Adipose tissue (tissue), 3 donors: ENCODE data around the gene IL4R. TPM values are rescaled to one million over a fixed set of nuclear protein-coding genes. Genes with fewer than 3 reads are reported as not detected.

Experiments
- H3K27ac ChIP-seq: one replicate; pipeline ENCODE4 v1.5.1; 2013; ENCODE audit warnings: low read depth, low read length
- WGBS, 3 donors: extraction: QIAGEN DNeasy Blood & Tissue Kit; methylation state at CpG; one replicate each; pipeline ENCODE4 v1.1.7; 2013; 5-methylcytosine and 5-hydroxymethylcytosine counted together
- polyA plus RNA-seq, 3 donors: library from polyadenylated mRNA; stranded (reverse); fragments of 200-250 nt; gene quantifications; one replicate each; pipeline ENCODE4 v1.2.3, GENCODE V29; 2013
- donor health status: healthy with polysubstance abuse.
- donor health status: Bipolar disorder and iron deficiency.
- donor health status: healthy.

IL4R gene
- polyA plus RNA-seq, 3 donors = 13.5 to 49.3 (median 29.7) TPM

DNA sequence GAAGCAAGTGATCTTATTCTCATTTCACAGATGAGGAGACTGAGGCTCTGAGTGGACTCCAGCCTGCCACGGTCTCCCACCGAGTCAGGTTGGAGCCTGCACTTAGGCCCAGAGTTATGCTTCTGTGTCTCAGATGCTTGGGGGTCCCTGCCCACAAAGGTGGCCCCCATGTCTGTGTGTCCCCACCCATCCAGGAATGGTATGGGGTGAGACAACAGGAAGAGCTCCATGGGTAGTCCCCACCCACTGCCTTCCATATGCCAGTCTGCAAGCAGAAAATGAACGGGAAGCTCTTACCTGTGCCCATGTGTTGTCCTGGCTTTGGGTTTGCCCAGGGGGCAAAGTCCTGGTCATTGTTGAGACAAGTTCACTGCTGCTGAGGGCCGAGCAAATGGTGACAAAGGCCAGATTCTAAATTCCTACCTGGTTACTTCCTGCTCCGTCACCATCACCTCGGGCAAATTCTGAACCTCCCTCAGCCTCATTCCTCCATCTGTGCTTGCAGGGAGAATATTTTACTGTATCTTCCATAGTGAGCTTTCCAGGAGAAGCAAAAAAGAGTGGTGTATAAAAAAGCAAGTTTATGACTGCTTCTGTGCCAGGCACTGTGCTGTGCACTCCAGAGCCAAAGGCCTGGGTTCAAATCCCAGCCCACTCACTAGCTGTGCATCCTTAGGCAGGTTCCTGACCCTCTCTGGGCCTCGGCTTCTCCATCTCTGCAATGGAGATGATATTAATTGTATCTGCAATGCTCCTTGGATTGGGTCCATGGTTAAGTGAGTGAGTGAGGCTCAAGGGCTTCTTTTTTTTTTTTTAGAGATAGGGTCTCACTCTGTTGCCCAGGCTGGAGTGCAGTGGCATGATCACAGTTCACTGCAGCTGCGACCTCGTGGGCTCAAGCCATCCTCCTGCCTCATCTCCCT, 9.3 kb downstream of the IL4R start:
- H3K27ac ChIP-seq = peak overlapping the region; percentile 2
- WGBS, 3 donors = 64 to 94% (median 88%) methylated on average over 9 of the region's 9 CpGs

DNA sequence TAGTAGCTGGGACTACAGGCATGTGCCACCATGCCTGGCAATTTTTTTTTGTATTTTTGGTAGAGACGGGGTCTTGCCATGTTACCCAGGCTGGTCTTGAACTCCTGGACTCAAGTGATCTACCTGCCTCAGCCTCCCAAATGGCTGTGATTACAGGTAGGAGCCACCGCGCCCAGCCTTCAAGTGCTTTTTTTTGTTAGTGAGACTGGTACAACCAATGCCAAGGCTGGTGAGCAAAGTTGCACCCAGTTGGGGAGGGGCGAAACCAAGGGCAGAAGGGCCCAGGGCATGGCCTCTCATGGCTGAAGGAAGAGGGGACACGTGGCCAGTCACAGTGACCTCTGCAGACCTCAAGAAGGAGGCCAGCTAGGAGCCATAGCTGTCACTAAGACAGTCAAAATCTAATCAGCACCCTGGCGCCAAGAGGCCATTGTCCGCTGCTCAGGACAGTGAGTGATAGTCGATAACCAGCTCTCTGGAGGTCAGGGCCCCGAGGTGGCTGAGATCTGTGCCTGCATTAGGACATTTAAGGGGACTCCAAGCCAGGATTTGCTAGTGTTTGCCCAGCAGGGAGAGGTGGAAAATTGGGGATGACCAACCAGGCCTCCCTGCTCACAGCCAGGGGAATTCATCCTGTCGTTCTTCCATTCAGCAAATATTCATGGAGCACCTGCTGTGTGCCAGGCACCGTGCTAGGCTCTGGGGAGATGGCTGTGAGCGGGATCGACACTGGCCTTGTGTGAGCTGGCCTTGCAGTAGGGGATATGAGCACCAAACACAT, 10.2 kb downstream of the IL4R start:
- 80 to 89% (median 88%) methylated on average over 13 of the region's 13 CpGs for WGBS, 3 donors
- H3K27ac ChIP-seq = peak overlapping the region; percentile 40

GRCh38 chr16:27324851-27325301, 11.1 kb downstream of the IL4R start:
- WGBS, 3 donors = 85 to 93% (median 85%) methylated on average over 12 of the region's 12 CpGs
- H3K27ac ChIP-seq = peak overlapping the region; percentile 40

DNA sequence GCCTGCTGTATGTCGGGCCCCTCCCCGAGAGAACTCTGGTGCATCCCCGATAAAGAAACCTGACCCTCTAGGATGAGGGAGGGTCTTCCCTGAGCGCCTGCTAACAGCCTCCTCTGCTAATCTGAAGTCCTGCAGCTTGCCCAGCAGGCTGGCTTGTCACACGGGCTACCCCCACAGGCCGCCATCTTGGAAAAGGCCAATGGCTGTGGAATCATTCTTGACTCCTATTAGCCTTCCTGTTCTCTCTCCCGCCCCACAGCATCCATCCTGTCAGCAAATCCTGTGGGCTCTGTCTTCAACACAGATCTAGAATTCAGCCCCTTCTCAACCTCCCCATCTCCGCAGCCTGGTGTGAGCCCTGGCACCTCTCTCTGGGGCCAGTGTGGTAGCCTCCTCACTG, 12.0 kb downstream of the IL4R start:
- peak overlapping the region; percentile 78 for H3K27ac ChIP-seq
- WGBS, 3 donors = 93 to 96% (median 93%) methylated on average over 8 of the region's 8 CpGs

GRCh38 chr16:27326251-27326650, 12.5 kb downstream of the IL4R start:
- H3K27ac ChIP-seq = peak overlapping the region; percentile 91
- WGBS, 3 donors = 80 to 94% (median 85%) methylated on average over 6 of the region's 6 CpGs

DNA sequence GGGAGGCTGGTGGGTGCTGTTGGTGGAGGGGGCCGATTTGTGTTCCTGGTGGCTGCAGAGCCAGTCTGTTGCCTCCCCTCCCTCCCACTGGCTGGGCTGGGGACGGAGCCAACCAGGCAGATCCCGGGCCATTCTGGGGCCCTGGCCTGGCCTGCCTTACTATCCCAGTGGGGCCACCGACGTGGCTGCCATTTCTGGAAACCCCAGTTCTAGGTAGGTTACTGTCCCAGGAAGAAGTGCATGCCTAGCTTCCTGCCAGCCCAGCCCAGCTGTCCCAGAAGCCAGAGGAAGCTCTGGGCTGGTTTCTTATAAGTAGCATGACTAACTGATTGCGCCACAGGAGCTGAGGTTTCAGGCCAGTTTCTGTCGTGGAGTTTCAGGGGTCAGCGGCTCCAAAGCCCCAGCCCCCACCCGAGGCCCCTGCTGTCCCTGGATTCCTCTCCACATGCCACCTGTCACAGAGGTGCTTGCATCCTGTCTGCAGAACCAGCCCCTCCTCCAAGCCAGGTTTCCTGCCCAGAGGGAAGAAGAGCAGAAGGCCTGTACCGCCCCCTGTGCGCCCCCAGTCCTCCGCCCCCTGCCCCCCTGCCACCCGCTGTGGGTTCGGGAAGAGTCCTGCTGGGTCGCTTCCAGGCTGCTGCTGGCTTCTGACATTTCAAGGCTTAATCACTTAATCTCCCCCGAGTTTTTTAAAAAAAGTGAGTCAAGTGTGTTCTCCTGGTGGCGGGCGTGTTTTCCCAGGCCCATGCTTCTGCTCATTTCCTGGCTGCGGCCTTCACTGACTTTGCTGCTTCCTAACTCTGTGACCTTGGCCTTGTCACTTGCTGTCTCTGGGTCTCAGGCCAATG, 13.2 kb downstream of the IL4R start:
- H3K27ac ChIP-seq = peak overlapping the region; percentile 91
- 11 to 25% (median 11%) methylated on average over 19 of the region's 19 CpGs for WGBS, 3 donors

DNA sequence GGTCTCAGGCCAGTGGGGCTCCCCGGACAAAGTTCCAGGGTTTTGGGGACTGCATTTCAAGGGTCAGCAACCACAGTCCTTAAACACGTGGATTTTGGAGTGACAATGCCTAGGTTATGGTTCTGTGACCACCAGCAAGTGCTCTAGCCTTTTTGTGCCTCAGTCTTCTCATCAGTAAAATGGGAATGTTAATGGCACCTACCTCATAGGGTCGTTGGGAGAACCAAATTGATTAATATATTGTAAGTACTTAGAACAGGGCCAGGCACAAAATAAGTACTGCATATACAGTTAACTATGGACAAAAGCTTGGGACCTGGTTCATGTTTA, 13.8 kb downstream of the IL4R start:
- WGBS, 3 donors = 38 to 58% (median 47%) methylated on average over 3 of the region's 3 CpGs
- H3K27ac ChIP-seq = peak overlapping the region; percentile 91

- WGBS, 3 donors = 91 to 93% (median 93%) methylated on average over 5 of the region's 5 CpGs
- peak overlapping the region; percentile 26 for H3K27ac ChIP-seq
These were observed 15.2 kb downstream of the IL4R start for GRCh38 chr16:27328937-27329336.

- WGBS, 3 donors = 62 to 70% (median 63%) methylated on average over 8 of the region's 8 CpGs
- peak overlapping the region; percentile 42 for H3K27ac ChIP-seq
These were observed 15.8 kb downstream of the IL4R start for GRCh38 chr16:27329376-27330079.

DNA sequence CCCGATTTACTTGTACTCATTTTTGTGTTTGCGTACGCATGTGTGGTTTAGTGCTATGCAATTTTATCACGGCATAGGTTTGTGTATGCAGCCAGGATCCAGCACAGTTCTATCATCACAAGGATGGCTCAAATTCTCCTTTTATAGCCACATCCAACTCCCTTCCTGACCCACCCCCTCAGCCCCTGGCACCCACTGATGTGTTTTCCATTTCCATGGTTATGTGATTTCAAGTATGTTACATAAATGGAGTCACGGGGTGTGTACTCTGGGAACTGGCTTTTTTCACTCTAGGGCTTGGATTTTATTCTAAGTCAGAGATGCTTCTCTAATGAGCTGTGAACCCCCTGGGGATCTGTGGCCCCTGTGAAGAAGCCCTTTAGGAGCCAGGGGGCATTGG, 16.8 kb downstream of the IL4R start:
- H3K27ac ChIP-seq = no peak overlapping the region
- 38 to 83% (median 51%) methylated on average over 5 of the region's 5 CpGs for WGBS, 3 donors

DNA sequence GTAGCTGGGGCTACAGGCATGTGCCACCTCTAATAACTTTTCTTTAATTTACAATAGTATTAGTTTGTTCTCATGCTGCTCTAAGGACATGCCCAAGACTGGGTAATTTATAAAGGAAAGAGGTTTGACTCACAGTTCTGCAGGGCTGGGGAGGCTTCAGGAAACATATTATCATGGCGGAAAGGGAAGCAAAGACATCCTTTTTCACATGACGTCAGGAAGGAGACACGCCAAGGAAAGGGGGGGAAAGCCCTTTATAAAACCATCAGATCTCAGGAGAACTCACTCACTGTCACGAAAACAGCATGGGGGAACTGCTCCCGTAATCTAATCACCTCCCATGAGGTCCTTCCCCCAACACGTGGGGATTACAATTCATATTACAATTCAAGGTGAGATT, 18.3 kb downstream of the IL4R start:
- 47 to 87% (median 51%) methylated on average over 6 of the region's 6 CpGs for WGBS, 3 donors
- no peak overlapping the region for H3K27ac ChIP-seq

GRCh38 chr16:27333104-27333503, 19.3 kb downstream of the IL4R start:
- no peak overlapping the region for H3K27ac ChIP-seq
- WGBS, 3 donors = 85 to 91% (median 88%) methylated on average over 6 of the region's 6 CpGs

- no peak overlapping the region for H3K27ac ChIP-seq
- WGBS, 3 donors = 94 to 97% (median 95%) methylated on average over 3 of the region's 3 CpGs
These were observed 19.8 kb downstream of the IL4R start for GRCh38 chr16:27333549-27333948.

GRCh38 chr16:27334192-27334764, 20.5 kb downstream of the IL4R start:
- WGBS, 3 donors = 93% methylated on average over 10 of the region's 10 CpGs
- H3K27ac ChIP-seq = no peak overlapping the region

GRCh38 chr16:27334838-27335237, 21.1 kb downstream of the IL4R start:
- H3K27ac ChIP-seq = peak overlapping the region; percentile 9
- WGBS, 3 donors = 75 to 83% (median 76%) methylated on average over 7 of the region's 7 CpGs

GRCh38 chr16:27335349-27336053, 21.7 kb downstream of the IL4R start:
- 73 to 77% (median 74%) methylated on average over 7 of the region's 7 CpGs for WGBS, 3 donors
- no peak overlapping the region for H3K27ac ChIP-seq

GRCh38 chr16:27337024-27337423, 23.2 kb downstream of the IL4R start:
- H3K27ac ChIP-seq = no peak overlapping the region
- WGBS, 3 donors = 96 to 97% (median 97%) methylated on average over 6 of the region's 6 CpGs
